SW 1271 (cell line): ENCODE measurements around the gene CLCN6.
A peak's percentile ranks its signal among the peaks of the same experiment; 100 is the strongest.

ENCODE experiments used
- DNase-seq, 2 experiments: peaks; one replicate each; lab custom pipeline; 2025; lab: John Stamatoyannopoulos, UW

The CLCN6 gene

GRCh38 chr1:11805422-11806306 is at the start of gene CLCN6, which contains the start of gene MTHFR:
Gene CLCN6 (plus strand): TSS chr1:11806191. CDS start chr1:11806263, 72 bp downstream.
Gene MTHFR (minus strand): TSS chr1:11805964. CDS start chr1:11803116, 2,848 bp downstream.
- DNase-seq: peak; percentile 94 to 95

GRCh38 chr1:11757047-11757446 is 48.9 kb upstream of the CLCN6 start:
- no peak for DNase-seq

GRCh38 chr1:11759791-11760190 is 46.2 kb upstream of the CLCN6 start:
- no peak for DNase-seq

GRCh38 chr1:11761285-11761684 is 44.7 kb upstream of the CLCN6 start:
- no peak for DNase-seq

GRCh38 chr1:11761988-11762406 is 44.0 kb upstream of the CLCN6 start, which contains the start of gene C1orf167:
Gene C1orf167 (plus strand): TSS chr1:11762193. CDS start chr1:11764401, 2,208 bp downstream.
- DNase-seq: no peak

GRCh38 chr1:11764115-11764514 is 41.9 kb upstream of the CLCN6 start:
- no peak for DNase-seq

GRCh38 chr1:11764519-11764918 is 41.5 kb upstream of the CLCN6 start:
- DNase-seq: no peak

GRCh38 chr1:11765661-11766428 is 40.1 kb upstream of the CLCN6 start:
- DNase-seq: no peak

GRCh38 chr1:11766429-11766776 is 39.6 kb upstream of the CLCN6 start:
- no peak for DNase-seq

GRCh38 chr1:11767922-11768704 is 37.9 kb upstream of the CLCN6 start:
- no peak for DNase-seq

- no peak for DNase-seq
Observed at GRCh38 chr1:11768821-11769220, 37.2 kb upstream of the CLCN6 start.

- no peak for DNase-seq
Observed at GRCh38 chr1:11769274-11769673, 36.7 kb upstream of the CLCN6 start.

GRCh38 chr1:11770011-11770410 is 36.0 kb upstream of the CLCN6 start:
- no peak for DNase-seq

GRCh38 chr1:11771481-11772043 is 34.4 kb upstream of the CLCN6 start:
- no peak for DNase-seq

GRCh38 chr1:11772458-11772857 is 33.5 kb upstream of the CLCN6 start:
- DNase-seq: no peak

GRCh38 chr1:11774753-11775152 is 31.2 kb upstream of the CLCN6 start:
- no peak for DNase-seq

- DNase-seq: no peak
Observed at GRCh38 chr1:11777658-11778322, 28.2 kb upstream of the CLCN6 start.

GRCh38 chr1:11778336-11778735 is 27.7 kb upstream of the CLCN6 start:
- no peak for DNase-seq

- no peak for DNase-seq
Observed at GRCh38 chr1:11778844-11779623, 27.0 kb upstream of the CLCN6 start.

GRCh38 chr1:11779715-11780379 is 26.1 kb upstream of the CLCN6 start:
- no peak for DNase-seq
